Esophagus muscularis mucosa (tissue), 4 donors: ENCODE measurements around the gene MYO6. TPM values are rescaled to one million over a fixed set of nuclear protein-coding genes. Genes with fewer than 3 reads are reported as not detected.
"Not testable (repeated sequence)": the region's sequence is repeated elsewhere in the genome, so short reads cannot be mapped to it uniquely, and the experiment has no call there.

Experiments used
- DNase-seq: peaks from one replicate; pipeline ENCODE4 v3.0.0-alpha.2; 2017; ENCODE audit errors: extremely low spot score
- H3K27ac ChIP-seq, 4 donors: fragments of 200-600 bp; sonication (generic); replicated peaks in 1 of 4; 1 replicate in 3 of 4; 2 replicates in 1 of 4; pipeline ENCODE4 v1.5.1; 2016 to 2019; ENCODE audit warnings: mild to moderate bottlenecking in 1 of 4
- H3K27me3 ChIP-seq, 4 donors: fragments of 200-600 bp; sonication (generic); one replicate each; pipeline versions ENCODE4 v1.5.1 to v1.6.0; 2016 to 2019
- H3K36me3 ChIP-seq, 4 donors: fragments of 200-600 bp; sonication (generic); one replicate each; pipeline ENCODE4 v1.5.1; 2016 to 2019
- H3K4me1 ChIP-seq, 4 donors: fragments of 200-600 bp; sonication (generic); one replicate each; pipeline ENCODE4 v1.5.1; 2016 to 2019
- H3K4me3 ChIP-seq, 4 donors: fragments of 200-600 bp; sonication (generic); 1 replicate in 2 of 4; 2 replicates in 2 of 4; pipeline ENCODE4 v1.5.1; 2016 to 2019; ENCODE audit warnings: mild to moderate bottlenecking in 4 of 4, moderate library complexity in 1 of 4
- H3K9me3 ChIP-seq, 4 donors: fragments of 200-600 bp; sonication (generic); 1 replicate in 3 of 4; 2 replicates in 1 of 4; pipeline ENCODE4 v1.5.1; 2016 to 2019
- EP300 ChIP-seq: sonication (generic); formaldehyde crosslinking; IDR thresholded peaks from one replicate; pipeline ENCODE4 v1.6.1; 2017; ENCODE audit warnings: antibody characterized with exemption
- POLR2A ChIP-seq: fragments of 450-650 bp; IDR thresholded peaks from one replicate; pipeline ENCODE4 v1.6.1; 2017; ENCODE audit warnings: antibody characterized with exemption, moderate library complexity, mild to moderate bottlenecking, low read depth
- POLR2AphosphoS5 ChIP-seq, 2 donors: sonication (generic); formaldehyde crosslinking; IDR thresholded peaks; one replicate each; pipeline ENCODE4 v1.6.1; 2017; ENCODE audit warnings: antibody characterized with exemption in 2 of 2
- WGBS: methylation state at CpG from one replicate; pipeline ENCODE4 v1.1.5; 2018; 5-methylcytosine and 5-hydroxymethylcytosine counted together
- intact Hi-C: fragments of 100-400 bp; cut with DNase I; formaldehyde crosslinking; loops from one replicate; pipeline ENCODE4 v1.15.1; 2023
- total RNA-seq, 4 donors: library from RNA; depleted of rRNA; stranded (reverse); fragments of >200 nt; gene quantifications; one replicate each; pipeline versions ENCODE4 v1.1.0 to v1.2.1, GENCODE V29; 2016
- TF ChIP-seq, protein P1 (sequence below), 3 experiments: fragments of 200-600 bp in 2 of 3; fragments of 450-650 bp in 1 of 3; sonication (generic) in 2 of 3; IDR thresholded peaks; one replicate each; pipeline ENCODE4 v1.5.1; 2017 to 2019; ENCODE audit warnings: antibody characterized with exemption in 3 of 3, mild to moderate bottlenecking in 2 of 3, moderate library complexity in 1 of 3

Gene MYO6
- total RNA-seq, 4 donors from 2014 or later = 9.6 to 14.1 (median 12.3) TPM

- Histone ChIP-seq H3K4me1 (no peaks in the 10 kb centered on the region), H3K4me3 (no peak overlapping the region), H3K9me3 (no peaks in the 10 kb centered on the region), H3K27me3 (no peaks in the 10 kb centered on the region), H3K36me3 (no peaks in the 10 kb centered on the region), H3K27ac (no peak overlapping the region)
- no peak for DNase-seq
- intact Hi-C loops = no loop called here
- TF ChIP-seq POLR2A (no peak), POLR2AphosphoS5 (IDR thresholded peaks at IDR 0.05) (no peak), EP300 (no peak)
- TF ChIP-seq, protein P1, sequence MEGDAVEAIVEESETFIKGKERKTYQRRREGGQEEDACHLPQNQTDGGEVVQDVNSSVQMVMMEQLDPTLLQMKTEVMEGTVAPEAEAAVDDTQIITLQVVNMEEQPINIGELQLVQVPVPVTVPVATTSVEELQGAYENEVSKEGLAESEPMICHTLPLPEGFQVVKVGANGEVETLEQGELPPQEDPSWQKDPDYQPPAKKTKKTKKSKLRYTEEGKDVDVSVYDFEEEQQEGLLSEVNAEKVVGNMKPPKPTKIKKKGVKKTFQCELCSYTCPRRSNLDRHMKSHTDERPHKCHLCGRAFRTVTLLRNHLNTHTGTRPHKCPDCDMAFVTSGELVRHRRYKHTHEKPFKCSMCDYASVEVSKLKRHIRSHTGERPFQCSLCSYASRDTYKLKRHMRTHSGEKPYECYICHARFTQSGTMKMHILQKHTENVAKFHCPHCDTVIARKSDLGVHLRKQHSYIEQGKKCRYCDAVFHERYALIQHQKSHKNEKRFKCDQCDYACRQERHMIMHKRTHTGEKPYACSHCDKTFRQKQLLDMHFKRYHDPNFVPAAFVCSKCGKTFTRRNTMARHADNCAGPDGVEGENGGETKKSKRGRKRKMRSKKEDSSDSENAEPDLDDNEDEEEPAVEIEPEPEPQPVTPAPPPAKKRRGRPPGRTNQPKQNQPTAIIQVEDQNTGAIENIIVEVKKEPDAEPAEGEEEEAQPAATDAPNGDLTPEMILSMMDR (IDR thresholded peaks at IDR 0.05) = no peak
- WGBS = 91% methylated on average over 2 of the region's 2 CpGs
Measured at GRCh38 chr6:75727206-75727605, 21.8 kb upstream of the MYO6 start.

DNA sequence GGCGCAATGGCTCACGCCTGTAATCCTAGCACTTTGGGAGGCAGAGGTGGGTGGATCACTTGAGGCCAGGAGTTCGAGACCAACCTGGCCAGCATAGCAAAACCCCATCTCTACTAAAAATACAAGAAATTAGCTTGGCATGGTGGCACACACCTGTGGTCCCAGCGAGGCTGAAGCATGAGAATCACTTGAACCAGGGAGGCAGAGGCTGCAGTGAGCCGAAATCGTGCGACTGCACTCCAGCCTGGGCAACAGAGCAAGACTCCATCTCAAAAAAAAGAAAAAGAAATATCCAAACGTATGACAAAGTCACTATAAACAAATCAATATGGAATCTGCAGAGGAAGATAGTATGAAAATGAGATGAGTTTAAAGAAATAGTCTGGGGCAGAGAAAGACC, 18.0 kb upstream of the MYO6 start:
- DNase-seq, H3K27ac ChIP-seq, H3K9me3 ChIP-seq, H3K4me3 ChIP-seq, intact Hi-C loops, H3K27me3 ChIP-seq, H3K4me1 ChIP-seq, H3K36me3 ChIP-seq: not testable (repeated sequence)
- WGBS = 92% methylated on average over 8 of the region's 8 CpGs

DNA sequence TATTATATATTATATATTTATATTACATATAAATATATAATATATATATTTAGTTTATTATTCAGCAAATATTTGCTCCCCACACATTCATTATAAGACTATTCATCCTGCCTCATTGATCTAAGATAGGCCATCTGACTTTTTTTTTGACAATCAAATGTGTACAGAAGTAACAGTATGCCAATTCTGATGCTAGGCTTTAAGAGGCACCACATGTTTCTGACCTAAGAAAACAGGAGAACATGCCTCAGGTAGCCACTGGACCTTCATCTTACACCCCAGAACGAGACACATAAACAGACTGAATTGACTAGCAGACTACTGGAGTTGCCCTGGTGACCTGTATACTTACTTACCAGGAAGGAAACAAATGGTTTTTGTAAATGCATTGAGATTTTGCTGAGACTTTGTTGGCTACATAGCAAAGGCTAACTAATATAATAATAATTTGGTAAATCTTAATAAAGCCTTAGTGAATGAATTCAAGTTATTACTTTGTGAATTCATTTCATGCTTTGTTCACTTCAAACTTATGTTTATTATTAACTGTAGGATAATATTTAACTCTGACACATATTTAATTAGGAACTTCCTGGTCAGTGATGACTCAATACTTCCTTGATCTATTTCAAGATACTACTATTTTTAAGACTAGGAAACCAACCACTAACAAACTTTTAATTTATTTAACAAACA, 13.4 kb upstream of the MYO6 start:
- no peaks in the 10 kb centered on the region for H3K36me3 ChIP-seq
- H3K27ac ChIP-seq = no peak overlapping the region
- no peak for DNase-seq
- H3K27me3 ChIP-seq = no peaks in the 10 kb centered on the region
- no peak for TF ChIP-seq POLR2AphosphoS5 (IDR thresholded peaks at IDR 0.05)
- TF ChIP-seq EP300 = no peak
- TF ChIP-seq, protein P1 (IDR thresholded peaks at IDR 0.05) = no peak
- no peak for TF ChIP-seq POLR2A
- intact Hi-C loops = no loop called here
- no peaks in the 10 kb centered on the region for H3K9me3 ChIP-seq
- WGBS = 67% methylated on average over 1 of the region's 1 CpG
- no peaks in the 10 kb centered on the region for H3K4me1 ChIP-seq
- H3K4me3 ChIP-seq = no peak overlapping the region

- no peak for DNase-seq
- TF ChIP-seq POLR2AphosphoS5 (IDR thresholded peaks at IDR 0.05) (no peak), EP300 (no peak), POLR2A (no peak)
- TF ChIP-seq, protein P1 (IDR thresholded peaks at IDR 0.05) = no peak
- Histone ChIP-seq H3K27me3 (peaks cover 0 to 4% (median 0%) of the 10 kb centered on the region in 4 donors), H3K9me3 (no peaks in the 10 kb centered on the region), H3K4me3 (no peak overlapping the region), H3K4me1 (peaks cover 0 to 6% (median 2%) of the 10 kb centered on the region in 4 donors), H3K36me3 (no peaks in the 10 kb centered on the region), H3K27ac (no peak overlapping the region)
- WGBS = 88% methylated on average over 4 of the region's 4 CpGs
- intact Hi-C loops = no loop called here
Measured at GRCh38 chr6:75743971-75744370, 5.1 kb upstream of the MYO6 start.

DNA sequence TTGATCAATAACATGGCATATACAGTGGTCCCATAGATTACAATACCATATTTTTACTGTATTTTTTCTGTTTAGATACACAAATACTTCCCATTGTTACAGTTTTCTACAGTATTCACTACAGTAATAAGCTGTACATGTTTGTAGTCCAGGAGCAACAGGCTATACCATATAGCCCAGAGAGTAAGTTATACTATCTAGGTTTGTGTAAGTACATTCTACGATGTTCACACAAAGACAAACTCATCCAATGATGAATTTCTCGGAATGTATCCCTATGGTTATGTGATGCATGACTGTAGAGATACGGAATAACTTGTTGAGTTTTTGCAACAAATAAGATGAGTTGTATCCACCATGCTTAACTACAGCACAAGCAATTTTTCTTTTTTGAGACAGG, 3.6 kb upstream of the MYO6 start:
- no peak for TF ChIP-seq POLR2A
- TF ChIP-seq, protein P1 (IDR thresholded peaks at IDR 0.05) = no peak
- TF ChIP-seq EP300 = no peak
- TF ChIP-seq POLR2AphosphoS5 (IDR thresholded peaks at IDR 0.05) = no peak
- no peak for DNase-seq
- 96% methylated on average over 3 of the region's 3 CpGs for WGBS
- H3K27me3 ChIP-seq = peaks cover 0 to 4% (median 0%) of the 10 kb centered on the region in 4 donors
- H3K9me3 ChIP-seq = no peaks in the 10 kb centered on the region
- no peaks in the 10 kb centered on the region for H3K36me3 ChIP-seq
- peaks cover 4 to 13% (median 10%) of the 10 kb centered on the region in 4 donors for H3K4me1 ChIP-seq
- no peak overlapping the region for H3K27ac ChIP-seq
- intact Hi-C loops = no loop called here
- H3K4me3 ChIP-seq = no peak overlapping the region
